ENCODE data around the gene SURF1.
A peak's percentile ranks its signal among the peaks of the same experiment; 100 is the strongest.
"Not testable (repeated sequence)": the region's sequence is repeated elsewhere in the genome, so short reads cannot be mapped to it uniquely, and the experiment has no call there.

SURF1 gene

GRCh38 chr9:133334161-133334560 lies 22.1 kb downstream of the SURF1 start:
- Mint-ChIP-seq H3K27ac (no peak overlapping the region), H3K27me3 (ENCODE audit: low read depth) (no peaks in the 10 kb centered on the region), H3K36me3 (ENCODE audit: low read depth) (peaks cover 20% of the 10 kb centered on the region), H3K9me3 (no peaks in the 10 kb centered on the region), H3K4me3 (peak overlapping the region; percentile 17), H3K4me1 (ENCODE audit: low read depth) (peaks cover 16% of the 10 kb centered on the region)

GRCh38 chr9:133333566-133333965 lies 22.7 kb downstream of the SURF1 start:
- H3K9me3 Mint-ChIP-seq, result no peaks in the 10 kb centered on the region
- H3K4me1 Mint-ChIP-seq (ENCODE audit: low read depth), result peaks cover 16% of the 10 kb centered on the region
- no peaks in the 10 kb centered on the region for H3K27me3 Mint-ChIP-seq (ENCODE audit: low read depth)
- peaks cover 20% of the 10 kb centered on the region for H3K36me3 Mint-ChIP-seq (ENCODE audit: low read depth)
- H3K4me3 Mint-ChIP-seq, result peak overlapping the region; percentile 14
- no peak overlapping the region for H3K27ac Mint-ChIP-seq

- Mint-ChIP-seq H3K4me3 (no peak overlapping the region), H3K4me1 (ENCODE audit: low read depth) (peaks cover 16% of the 10 kb centered on the region), H3K36me3 (ENCODE audit: low read depth) (peaks cover 20% of the 10 kb centered on the region), H3K27me3 (ENCODE audit: low read depth) (no peaks in the 10 kb centered on the region), H3K9me3 (no peaks in the 10 kb centered on the region), H3K27ac (no peak overlapping the region)
These were observed 23.3 kb downstream of the SURF1 start for GRCh38 chr9:133333011-133333410.

- Mint-ChIP-seq H3K9me3 (no peaks in the 10 kb centered on the region), H3K4me3 (no peak overlapping the region), H3K27ac (no peak overlapping the region), H3K4me1 (ENCODE audit: low read depth) (peaks cover 16% of the 10 kb centered on the region), H3K27me3 (ENCODE audit: low read depth) (no peaks in the 10 kb centered on the region), H3K36me3 (ENCODE audit: low read depth) (peaks cover 20% of the 10 kb centered on the region)
These were observed 23.9 kb downstream of the SURF1 start for GRCh38 chr9:133332381-133332730.

GRCh38 chr9:133331641-133332380 lies 24.5 kb downstream of the SURF1 start:
- Mint-ChIP-seq H3K36me3 (ENCODE audit: low read depth) (peaks cover 20% of the 10 kb centered on the region), H3K27ac (no peak overlapping the region), H3K4me3 (no peak overlapping the region), H3K9me3 (no peaks in the 10 kb centered on the region), H3K27me3 (ENCODE audit: low read depth) (no peaks in the 10 kb centered on the region), H3K4me1 (ENCODE audit: low read depth) (peaks cover 16% of the 10 kb centered on the region)

- Mint-ChIP-seq H3K4me3 (no peak overlapping the region), H3K27me3 (ENCODE audit: low read depth) (no peaks in the 10 kb centered on the region), H3K4me1 (ENCODE audit: low read depth) (peaks cover 13% of the 10 kb centered on the region), H3K27ac (no peak overlapping the region), H3K36me3 (ENCODE audit: low read depth) (peaks cover 20% of the 10 kb centered on the region), H3K9me3 (no peaks in the 10 kb centered on the region)
These were observed 25.1 kb downstream of the SURF1 start for GRCh38 chr9:133331221-133331620.

- H3K27me3 Mint-ChIP-seq (ENCODE audit: low read depth); H3K4me3 Mint-ChIP-seq; H3K9me3 Mint-ChIP-seq; H3K27ac Mint-ChIP-seq; H3K4me1 Mint-ChIP-seq (ENCODE audit: low read depth): not testable (repeated sequence)
- peaks cover 15% of the 10 kb centered on the region for H3K36me3 Mint-ChIP-seq (ENCODE audit: low read depth)
These were observed 26.8 kb downstream of the SURF1 start for GRCh38 chr9:133329306-133330156.

- Mint-ChIP-seq H3K4me3 (no peak overlapping the region), H3K27ac (no peak overlapping the region), H3K36me3 (ENCODE audit: low read depth) (peaks cover 6% of the 10 kb centered on the region), H3K27me3 (ENCODE audit: low read depth) (no peaks in the 10 kb centered on the region), H3K4me1 (ENCODE audit: low read depth) (peaks cover 2% of the 10 kb centered on the region), H3K9me3 (no peaks in the 10 kb centered on the region)
These were observed 28.3 kb downstream of the SURF1 start for GRCh38 chr9:133327834-133328484.

- H3K4me3 Mint-ChIP-seq; H3K36me3 Mint-ChIP-seq (ENCODE audit: low read depth); H3K9me3 Mint-ChIP-seq; H3K27ac Mint-ChIP-seq; H3K4me1 Mint-ChIP-seq (ENCODE audit: low read depth); H3K27me3 Mint-ChIP-seq (ENCODE audit: low read depth): not testable (repeated sequence)
These were observed 29.3 kb downstream of the SURF1 start for GRCh38 chr9:133327021-133327420.

GRCh38 chr9:133323991-133324703 lies 32.1 kb downstream of the SURF1 start:
- H3K27me3 Mint-ChIP-seq (ENCODE audit: low read depth), result no peaks in the 10 kb centered on the region
- no peaks in the 10 kb centered on the region for H3K9me3 Mint-ChIP-seq
- no peaks in the 10 kb centered on the region for H3K4me1 Mint-ChIP-seq (ENCODE audit: low read depth)
- H3K27ac Mint-ChIP-seq, result no peak overlapping the region
- no peaks in the 10 kb centered on the region for H3K36me3 Mint-ChIP-seq (ENCODE audit: low read depth)
- H3K4me3 Mint-ChIP-seq, result no peak overlapping the region

GRCh38 chr9:133323211-133323610 lies 33.1 kb downstream of the SURF1 start:
- no peaks in the 10 kb centered on the region for H3K27me3 Mint-ChIP-seq (ENCODE audit: low read depth)
- H3K9me3 Mint-ChIP-seq, result no peaks in the 10 kb centered on the region
- H3K36me3 Mint-ChIP-seq (ENCODE audit: low read depth), result no peaks in the 10 kb centered on the region
- no peak overlapping the region for H3K4me3 Mint-ChIP-seq
- no peaks in the 10 kb centered on the region for H3K4me1 Mint-ChIP-seq (ENCODE audit: low read depth)
- no peak overlapping the region for H3K27ac Mint-ChIP-seq

- H3K27me3 Mint-ChIP-seq (ENCODE audit: low read depth), result no peaks in the 10 kb centered on the region
- H3K27ac Mint-ChIP-seq, result no peak overlapping the region
- no peaks in the 10 kb centered on the region for H3K4me1 Mint-ChIP-seq (ENCODE audit: low read depth)
- H3K4me3 Mint-ChIP-seq, result no peak overlapping the region
- H3K9me3 Mint-ChIP-seq, result no peaks in the 10 kb centered on the region
- H3K36me3 Mint-ChIP-seq (ENCODE audit: low read depth), result no peaks in the 10 kb centered on the region
These were observed 33.6 kb downstream of the SURF1 start for GRCh38 chr9:133322701-133323100.

GRCh38 chr9:133321411-133321935 lies 34.8 kb downstream of the SURF1 start:
- Mint-ChIP-seq H3K27me3 (ENCODE audit: low read depth) (no peaks in the 10 kb centered on the region), H3K9me3 (no peaks in the 10 kb centered on the region), H3K36me3 (ENCODE audit: low read depth) (no peaks in the 10 kb centered on the region), H3K4me1 (ENCODE audit: low read depth) (no peaks in the 10 kb centered on the region), H3K4me3 (no peak overlapping the region), H3K27ac (no peak overlapping the region)

GRCh38 chr9:133320421-133320881 lies 35.8 kb downstream of the SURF1 start:
- Mint-ChIP-seq H3K4me3 (no peak overlapping the region), H3K4me1 (ENCODE audit: low read depth) (no peaks in the 10 kb centered on the region), H3K36me3 (ENCODE audit: low read depth) (no peaks in the 10 kb centered on the region), H3K27ac (no peak overlapping the region), H3K9me3 (no peaks in the 10 kb centered on the region), H3K27me3 (ENCODE audit: low read depth) (no peaks in the 10 kb centered on the region)
